HG02642 (cell line): ENCODE results near the gene CDCA7.
"Not testable (repeated sequence)": the region's sequence is repeated elsewhere in the genome, so short reads cannot be mapped to it uniquely, and the experiment has no call there.

Experiments used
- ATAC-seq: cut with Tn5 transposase; IDR thresholded peaks from one replicate; pipeline ENCODE4 v1.9.1; 2021; ENCODE audit warnings: mild to moderate bottlenecking; ENCODE audit not compliant: unreplicated experiment, poor library complexity

The CDCA7 gene

DNA sequence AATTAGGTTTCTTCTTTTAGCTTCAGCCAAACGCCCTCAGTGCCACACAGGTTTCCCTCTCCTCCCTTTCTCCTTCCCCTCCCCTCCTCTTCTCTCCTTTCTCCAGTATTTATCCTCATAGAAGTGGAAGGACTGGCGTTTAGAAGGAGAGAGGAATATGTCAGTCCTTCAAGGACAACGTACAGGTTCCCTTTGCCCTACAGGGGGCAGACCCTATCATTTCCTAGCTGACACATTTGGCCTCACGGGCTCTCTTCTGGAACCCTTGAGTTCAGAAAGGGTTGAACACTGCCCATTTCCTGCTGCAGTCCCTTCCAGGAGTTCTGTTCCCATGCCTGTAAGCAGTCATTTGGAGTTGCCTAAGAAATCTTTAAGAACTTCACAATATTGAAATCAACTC lies 46.1 kb downstream of the CDCA7 start:
- no peak for ATAC-seq

DNA sequence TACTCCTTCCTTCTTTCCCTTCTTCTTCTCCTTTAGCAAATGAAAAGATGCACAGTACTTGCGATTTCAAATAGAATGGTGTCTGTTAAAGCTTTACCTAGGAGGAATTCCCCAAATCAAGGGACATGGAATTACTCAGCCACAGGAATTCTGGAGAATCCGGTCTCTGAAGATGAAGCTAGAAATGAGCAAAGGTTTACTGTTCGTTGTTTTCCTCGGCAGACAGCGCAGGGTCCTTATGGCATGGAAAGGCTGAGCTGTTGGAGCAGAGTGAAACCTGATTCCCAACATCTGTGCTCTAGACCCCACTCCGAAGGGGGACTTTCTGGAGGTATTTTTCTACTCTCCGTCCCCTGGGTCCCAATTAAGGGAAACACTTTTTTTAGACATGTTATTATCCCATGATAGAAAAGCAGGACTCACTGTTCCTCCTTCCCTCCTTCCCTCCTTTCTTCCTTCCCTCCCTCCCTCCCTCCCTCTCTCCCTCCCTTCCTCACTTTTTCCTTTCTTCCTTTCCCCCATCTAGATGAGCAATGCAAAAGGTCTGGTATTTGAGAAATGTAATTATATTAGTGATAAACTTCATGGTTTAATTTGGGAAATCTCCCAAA lies 47.1 kb downstream of the CDCA7 start:
- ATAC-seq, result no peak

DNA sequence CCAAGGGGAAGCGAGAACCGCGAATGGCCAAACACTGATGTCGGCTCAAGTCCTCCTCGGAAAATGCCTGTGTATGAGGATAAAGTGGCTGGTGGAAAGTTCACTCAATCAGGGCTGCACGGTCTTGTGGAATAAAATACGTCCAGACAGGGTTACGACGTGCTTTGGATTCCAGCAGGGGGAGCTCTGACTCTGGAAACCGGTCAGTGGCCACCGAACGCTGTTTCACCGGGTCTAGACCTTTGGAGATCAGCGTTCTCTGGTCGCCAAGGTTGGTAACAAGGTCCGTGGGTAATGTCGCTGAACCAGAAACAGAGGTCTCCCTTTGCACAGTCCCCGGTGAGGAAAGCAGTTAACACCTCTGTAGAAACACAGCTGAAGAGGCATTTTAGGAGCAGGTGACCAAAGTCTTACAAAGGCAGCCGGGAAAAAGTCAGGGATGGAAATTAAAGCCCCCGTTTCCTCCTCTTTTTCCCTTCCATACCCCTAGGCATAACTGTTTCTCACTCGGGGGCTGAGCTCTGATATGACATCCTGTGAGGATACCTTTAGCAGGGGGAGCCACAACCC lies 47.8 kb downstream of the CDCA7 start:
- ATAC-seq, result peak; percentile 74

DNA sequence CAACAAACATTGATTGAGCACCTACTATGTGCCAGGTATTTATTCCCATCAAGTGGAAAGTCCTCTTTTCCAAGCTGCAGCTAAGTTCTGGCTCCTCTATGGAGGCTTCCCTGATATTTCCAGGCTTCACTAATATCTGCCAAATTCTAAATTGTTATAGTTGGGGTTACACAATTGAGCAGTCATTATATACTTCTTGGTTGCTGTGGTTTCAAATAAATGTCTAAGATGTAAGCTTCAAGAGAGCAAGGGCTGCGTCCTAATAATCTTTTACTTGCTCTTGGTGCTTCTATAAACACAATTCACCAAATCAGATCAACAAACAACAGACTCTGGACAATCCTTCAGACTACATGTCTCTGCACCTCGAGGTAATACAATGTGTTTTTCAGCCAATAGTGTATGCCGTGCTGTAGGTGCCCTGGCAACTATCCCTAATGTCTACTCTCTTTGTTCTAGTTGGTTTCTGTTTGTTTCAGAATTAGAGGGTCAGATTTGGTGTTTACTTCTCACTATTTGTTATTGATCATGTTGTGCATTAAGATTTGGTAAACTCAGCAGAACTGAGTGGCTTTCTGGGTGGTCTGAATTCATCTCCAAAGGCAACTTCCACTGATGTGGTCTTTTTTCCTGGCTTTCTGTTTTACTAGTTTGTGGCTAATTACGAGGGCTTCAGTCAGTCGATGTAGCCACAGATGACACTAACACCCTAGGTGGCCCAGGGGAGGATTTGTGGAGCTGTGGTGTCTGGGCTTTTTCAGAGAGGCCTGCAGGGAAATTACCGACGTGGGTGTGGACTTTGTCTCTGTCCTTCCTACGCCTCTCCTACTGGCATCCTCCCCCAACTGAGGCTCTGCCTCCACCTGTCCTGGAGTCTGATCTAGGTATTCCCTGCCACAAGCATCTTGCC lies 50.4 kb downstream of the CDCA7 start:
- no peak for ATAC-seq

DNA sequence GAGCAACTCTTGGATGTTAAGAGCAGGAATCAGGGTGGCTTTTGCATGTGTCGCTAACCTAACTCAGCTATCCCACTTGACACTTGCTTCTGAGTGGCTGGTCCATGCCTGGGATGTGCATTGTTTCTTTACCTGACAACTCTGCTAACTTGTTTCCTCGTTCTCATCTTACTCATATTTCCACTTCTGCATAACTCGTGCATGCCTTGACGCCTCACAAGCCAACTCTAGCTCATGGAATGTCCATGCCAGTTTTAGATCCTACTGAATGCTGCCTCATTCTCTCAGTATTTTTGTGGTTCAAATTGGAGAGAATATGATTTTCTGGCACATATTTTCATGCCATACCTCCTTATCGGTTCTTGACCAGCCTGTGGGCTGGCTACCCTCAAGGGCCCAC lies 52.5 kb downstream of the CDCA7 start:
- no peak for ATAC-seq

DNA sequence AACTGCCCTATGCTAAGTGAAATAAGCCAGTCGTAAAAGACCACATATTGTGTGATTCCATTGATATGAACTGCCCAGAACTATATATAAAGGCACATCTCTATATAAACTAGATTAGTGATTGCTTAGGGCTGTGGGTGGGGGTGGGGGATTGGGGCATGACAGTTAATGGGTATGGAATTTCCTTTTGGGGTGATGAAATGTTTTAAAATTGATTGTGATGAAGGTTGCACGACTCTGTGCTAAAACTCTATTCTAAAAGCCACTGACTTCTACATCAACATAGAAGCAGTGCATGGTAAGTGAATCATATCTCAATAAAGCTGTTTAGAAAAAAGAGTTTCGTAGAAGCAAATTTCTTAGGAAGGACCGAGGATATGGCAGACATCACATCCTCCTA lies 53.0 kb downstream of the CDCA7 start:
- no peak for ATAC-seq

DNA sequence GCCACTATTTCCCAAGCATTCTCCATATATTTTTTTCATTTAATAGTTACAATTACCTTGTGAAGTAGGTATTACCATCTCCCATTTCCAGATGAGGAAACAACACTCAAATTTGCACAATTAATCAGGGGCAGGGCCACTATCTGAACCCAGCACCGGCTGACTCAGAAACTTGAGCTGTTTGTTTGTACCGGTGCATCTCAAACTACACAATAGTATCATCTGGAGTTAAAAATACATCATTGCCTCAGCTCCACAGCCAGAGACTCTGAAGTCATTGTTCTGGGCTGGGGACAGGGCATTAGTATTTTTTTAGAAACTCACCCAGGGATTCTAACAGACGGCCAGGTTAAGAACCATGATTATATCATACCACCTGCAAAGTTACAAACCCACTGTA lies 55.9 kb downstream of the CDCA7 start:
- no peak for ATAC-seq

DNA sequence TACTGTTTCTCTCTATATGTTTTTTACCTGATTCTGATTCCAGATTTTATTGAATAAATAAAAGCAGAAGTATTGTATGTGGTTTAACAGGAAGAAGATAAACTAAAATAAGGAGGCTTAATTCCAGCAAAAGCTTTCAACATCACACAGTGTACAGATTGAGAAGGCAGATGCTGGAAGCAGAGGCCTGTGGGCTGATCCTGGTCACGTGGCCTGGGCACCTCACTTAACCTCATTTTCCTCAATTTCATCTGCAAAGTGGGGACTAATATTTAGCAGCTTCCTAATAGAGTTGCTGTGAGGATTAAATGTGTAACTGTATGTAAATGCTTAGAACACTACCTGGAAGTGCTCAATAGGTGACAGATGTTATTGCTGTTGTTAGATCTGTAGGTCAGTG lies 58.0 kb downstream of the CDCA7 start:
- ATAC-seq, result no peak

DNA sequence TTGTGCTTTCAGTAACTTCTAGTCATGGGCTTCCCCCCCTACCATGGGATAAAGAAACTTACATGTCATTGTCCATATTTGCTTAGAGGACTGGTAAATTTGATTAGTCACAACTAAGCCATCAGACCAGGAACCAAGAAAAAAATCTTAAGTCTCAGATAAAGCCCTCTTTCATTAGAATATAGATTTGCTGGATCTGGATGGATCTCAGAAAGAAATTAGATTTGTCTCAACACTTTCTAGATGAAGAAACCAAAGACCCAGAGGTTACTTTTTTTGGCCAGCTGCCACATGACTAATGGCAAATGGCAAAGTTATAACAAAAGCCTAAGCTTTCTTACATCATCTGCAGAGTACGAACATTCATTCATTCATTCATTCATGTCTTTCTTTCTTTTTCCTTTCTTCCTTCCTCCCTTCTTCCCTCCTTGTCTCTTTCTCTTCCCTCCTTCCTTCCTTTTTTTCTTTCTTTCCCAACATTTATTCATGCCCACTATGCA lies 60.2 kb downstream of the CDCA7 start:
- no peak for ATAC-seq

DNA sequence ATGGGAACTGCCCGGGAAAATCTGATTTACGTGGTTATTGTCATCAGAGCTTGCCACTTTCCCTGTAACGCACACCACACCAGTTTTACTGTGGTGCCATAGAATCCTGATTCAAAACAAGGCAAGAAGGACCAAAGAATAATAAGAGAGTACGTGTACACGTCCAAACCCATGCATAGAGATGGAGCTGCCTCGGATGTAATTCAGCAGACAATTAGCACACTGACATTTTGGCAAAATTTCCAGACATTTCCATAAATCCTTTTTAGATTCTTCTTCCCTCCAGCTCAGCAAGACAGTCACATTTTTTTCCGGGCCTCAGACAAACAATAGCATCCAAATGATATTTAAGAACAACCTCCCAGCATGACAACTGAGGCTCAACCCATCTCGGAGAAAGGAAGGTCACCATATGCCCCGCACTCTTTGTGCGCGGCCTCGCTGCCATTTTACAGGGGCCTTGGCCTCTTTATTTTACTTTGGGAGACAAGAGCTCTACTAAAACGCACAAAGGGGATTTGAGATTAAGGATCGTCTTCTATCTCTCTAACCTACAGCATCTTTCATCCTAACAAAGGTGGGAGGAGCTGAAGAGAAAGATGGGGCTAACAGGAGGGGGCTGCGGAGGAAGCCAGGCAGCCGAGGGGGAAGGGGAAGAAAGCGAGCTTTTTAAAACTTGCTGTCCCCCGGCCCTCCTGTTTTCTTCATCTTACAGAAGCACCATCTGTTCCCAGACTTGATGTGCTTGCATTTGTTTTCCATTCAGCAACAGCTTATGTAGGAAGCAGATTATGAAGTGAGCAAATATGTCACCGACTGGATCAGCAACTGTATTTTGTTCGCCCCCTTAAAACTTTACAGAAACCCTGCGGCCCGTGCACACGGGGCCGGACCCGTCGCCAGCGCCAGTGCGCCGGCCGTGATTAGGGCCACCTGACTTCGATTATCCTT lies 61.0 kb downstream of the CDCA7 start:
- ATAC-seq, result no peak

DNA sequence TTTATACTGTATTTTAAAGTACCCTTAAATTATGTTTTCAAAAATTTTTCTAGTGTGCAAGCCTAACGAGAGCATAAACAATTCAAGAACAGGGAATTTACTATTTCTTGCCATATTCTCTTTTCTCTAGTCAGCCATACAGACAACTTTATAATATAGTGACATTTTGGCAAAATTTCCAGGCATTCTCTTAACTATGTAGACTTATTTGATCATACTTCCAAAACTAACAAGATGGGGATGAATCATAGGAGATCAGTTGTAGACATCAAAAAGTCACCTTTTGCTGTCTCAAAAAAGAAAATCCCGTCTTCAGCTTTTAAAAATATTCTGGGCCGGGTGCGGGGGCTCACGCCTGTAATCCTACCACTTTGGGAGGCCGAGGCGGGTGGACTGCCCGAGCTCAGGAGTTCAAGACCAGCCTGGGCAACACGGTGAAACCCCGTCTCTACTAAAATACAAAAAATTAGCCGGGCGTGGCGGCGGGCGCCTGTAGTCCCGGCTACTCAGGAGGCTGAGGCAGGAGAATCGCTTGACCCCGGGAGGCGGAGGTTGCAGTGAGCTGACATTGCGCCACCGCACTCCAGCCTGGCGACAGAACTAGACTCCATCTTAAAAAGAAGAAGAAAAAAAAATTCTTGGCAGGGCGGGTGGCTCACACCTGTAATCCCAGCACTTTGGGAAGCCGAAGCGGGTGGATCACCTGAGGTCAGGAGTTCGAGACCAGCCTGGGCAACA lies 61.9 kb downstream of the CDCA7 start:
- not testable (repeated sequence) for ATAC-seq

DNA sequence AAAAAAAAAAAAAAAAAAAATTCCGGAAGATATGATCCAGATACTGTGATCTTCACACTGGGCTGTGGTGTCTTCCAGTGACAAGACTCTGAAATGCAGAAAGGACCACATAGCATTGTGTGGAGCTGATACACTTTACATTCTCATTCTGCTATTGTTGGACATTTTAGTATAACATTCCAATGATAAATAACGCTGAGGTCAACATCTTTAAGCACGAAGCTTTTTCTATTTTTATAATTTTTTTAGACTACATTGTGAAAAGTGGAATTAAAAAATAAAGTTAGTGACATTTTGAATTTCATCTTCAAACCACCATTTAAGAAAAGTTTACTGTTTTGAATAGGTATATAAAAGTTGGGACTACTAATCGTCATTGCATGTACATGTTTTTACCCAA lies 62.7 kb downstream of the CDCA7 start:
- ATAC-seq, result no peak

DNA sequence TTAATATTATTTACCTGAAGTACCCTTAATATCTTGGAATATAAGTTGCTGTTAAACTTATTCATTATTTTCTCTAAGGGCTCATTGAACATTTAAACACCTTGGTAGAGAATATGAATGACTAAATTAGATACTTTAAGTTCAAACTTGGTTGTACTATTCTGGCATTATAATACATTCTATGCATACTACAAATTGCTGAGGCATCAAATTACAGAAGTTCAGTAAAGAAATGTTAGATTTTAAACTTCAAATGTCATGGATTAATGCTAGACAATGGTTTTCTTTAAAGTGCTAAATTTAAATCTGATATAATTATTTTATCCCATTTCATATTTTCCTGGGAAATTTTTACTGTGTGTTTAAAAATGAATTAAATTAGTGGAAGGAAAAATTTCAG lies 63.1 kb downstream of the CDCA7 start:
- ATAC-seq, result no peak
